H9 (cell line): ENCODE results near the gene PLCH1. TPM values are rescaled to one million over a fixed set of nuclear protein-coding genes. Genes with fewer than 3 reads are reported as not detected.

Experiments
- DNase-seq: peaks from one replicate; pipeline ENCODE4 v3.0.0-alpha.2; 2017
- H2AFZ ChIP-seq: one replicate; pipeline ENCODE4 v1.6.1; 2013; ENCODE audit warnings: mild to moderate bottlenecking, low read length, control low read depth, moderate library complexity
- H2AK5ac ChIP-seq: 2 replicates; pipeline ENCODE4 v1.6.1; 2013; ENCODE audit warnings: low read length, control low read depth, mixed read lengths; ENCODE audit not compliant: insufficient read length
- H2BK120ac ChIP-seq: one replicate; pipeline ENCODE4 v1.6.1; 2013; ENCODE audit warnings: low read depth, mild to moderate bottlenecking, low read length, control low read depth, inconsistent platforms; ENCODE audit not compliant: poor library complexity, severe bottlenecking
- H2BK12ac ChIP-seq: 2 replicates; pipeline ENCODE4 v1.6.1; 2013; ENCODE audit warnings: low read length, control low read depth, mixed read lengths, low read depth; ENCODE audit not compliant: insufficient read length
- H2BK15ac ChIP-seq: 2 replicates; pipeline ENCODE4 v1.6.1; 2013; ENCODE audit warnings: low read depth, low read length, control low read depth
- H2BK20ac ChIP-seq: one replicate; pipeline ENCODE4 v1.6.1; 2013; ENCODE audit warnings: low read depth, mild to moderate bottlenecking, low read length, control low read depth, inconsistent platforms; ENCODE audit not compliant: poor library complexity, severe bottlenecking
- H2BK5ac ChIP-seq: 2 replicates; pipeline ENCODE4 v1.6.1; 2013; ENCODE audit warnings: low read length, control low read depth, mixed read lengths; ENCODE audit not compliant: insufficient read length
- H3K14ac ChIP-seq: 2 replicates; pipeline ENCODE4 v1.6.1; 2013; ENCODE audit warnings: low read length, control low read depth; ENCODE audit not compliant: insufficient read depth
- H3K18ac ChIP-seq: 2 replicates; pipeline ENCODE4 v1.6.1; 2013; ENCODE audit warnings: low read depth, mild to moderate bottlenecking, mixed read lengths, low read length, control low read depth; ENCODE audit not compliant: insufficient read length
- H3K23ac ChIP-seq: 2 replicates; pipeline ENCODE4 v1.6.1; 2013; ENCODE audit warnings: low read length, control low read depth, mixed read lengths, low read depth; ENCODE audit not compliant: insufficient read length
- H3K23me2 ChIP-seq: 2 replicates; pipeline ENCODE4 v1.6.1; 2013; ENCODE audit warnings: low read depth, mild to moderate bottlenecking, mixed read lengths, low read length, control low read depth; ENCODE audit not compliant: insufficient read length, poor library complexity, severe bottlenecking
- H3K27ac ChIP-seq: 2 replicates; pipeline ENCODE4 v1.5.1; 2013; ENCODE audit warnings: low read length, control low read depth, mixed read lengths, low read depth; ENCODE audit not compliant: insufficient read length
- H3K27me3 ChIP-seq: 2 replicates; pipeline ENCODE4 v1.6.1; 2013; ENCODE audit warnings: low read length, control low read depth, inconsistent platforms; ENCODE audit not compliant: insufficient read depth
- H3K4ac ChIP-seq: 2 replicates; pipeline ENCODE4 v1.6.1; 2013; ENCODE audit warnings: low read depth, mild to moderate bottlenecking, control low read depth, inconsistent platforms, low read length, moderate library complexity
- H3K4me1 ChIP-seq: 2 replicates; pipeline ENCODE4 v1.6.1; 2013; ENCODE audit warnings: low read length, control low read depth, inconsistent platforms; ENCODE audit not compliant: insufficient read depth
- H3K4me2 ChIP-seq: 2 replicates; pipeline ENCODE4 v1.6.1; 2013; ENCODE audit warnings: low read length, control low read depth, mixed read lengths; ENCODE audit not compliant: insufficient read length, insufficient read depth
- H3K56ac ChIP-seq: 2 replicates; pipeline ENCODE4 v1.6.1; 2013; ENCODE audit warnings: low read depth, mild to moderate bottlenecking, mixed read lengths, low read length, control low read depth; ENCODE audit not compliant: insufficient read length
- H3K79me1 ChIP-seq: 2 replicates; pipeline ENCODE4 v1.6.1; 2013; ENCODE audit warnings: low read depth, mild to moderate bottlenecking, moderate library complexity, low read length, control low read depth, inconsistent platforms; ENCODE audit not compliant: insufficient read depth, poor library complexity, severe bottlenecking
- H3K79me2 ChIP-seq: 2 replicates; pipeline ENCODE4 v1.6.1; 2013; ENCODE audit warnings: low read length, control low read depth, inconsistent platforms; ENCODE audit not compliant: insufficient read depth
- H3K9ac ChIP-seq: 2 replicates; pipeline ENCODE4 v1.6.1; 2013; ENCODE audit warnings: low read length, control low read depth, mixed read lengths; ENCODE audit not compliant: insufficient read length; ENCODE audit errors: extremely low read depth
- H3K9me3 ChIP-seq: one replicate; pipeline ENCODE4 v1.6.1; 2013; ENCODE audit warnings: low read depth, low read length, inconsistent platforms; ENCODE audit not compliant: control insufficient read depth
- H3T11ph ChIP-seq: one replicate; pipeline ENCODE4 v1.6.1; 2013; ENCODE audit warnings: mild to moderate bottlenecking, low read length, control low read depth, inconsistent platforms
- H4K20me1 ChIP-seq: one replicate; pipeline ENCODE4 v1.6.1; 2013; ENCODE audit not compliant: control insufficient read depth, insufficient read length, insufficient read depth
- H4K5ac ChIP-seq: 2 replicates; pipeline ENCODE4 v1.6.1; 2013; ENCODE audit warnings: low read depth, mild to moderate bottlenecking, mixed read lengths, low read length, control low read depth; ENCODE audit not compliant: insufficient read length
- H4K8ac ChIP-seq: replicated peaks from 2 replicates; pipeline ENCODE4 v1.6.1; 2013; ENCODE audit warnings: low read length, control low read depth, mixed read lengths, low read depth; ENCODE audit not compliant: insufficient read length
- H4K91ac ChIP-seq: 2 replicates; pipeline ENCODE4 v1.6.1; 2013; ENCODE audit warnings: low read depth, mild to moderate bottlenecking, moderate library complexity, mixed read lengths, low read length, control low read depth; ENCODE audit not compliant: insufficient read length
- H3K27ac Mint-ChIP-seq, 3 experiments: 2 replicates in 2 of 3; 3 replicates in 1 of 3; pipeline ENCODE4 v1.8.0; 2020 to 2021; ENCODE audit warnings: mixed read lengths in 3 of 3, mild to moderate bottlenecking in 1 of 3, moderate library complexity in 1 of 3
- H3K27me3 Mint-ChIP-seq: 2 replicates; pipeline ENCODE4 v1.8.0; 2021; ENCODE audit warnings: low read depth, mild to moderate bottlenecking, moderate library complexity, mixed read lengths
- H3K36me3 Mint-ChIP-seq, 3 experiments: 2 replicates in 2 of 3; 3 replicates in 1 of 3; pipeline ENCODE4 v1.8.0; 2020 to 2021; ENCODE audit warnings: low read depth in 3 of 3, mixed read lengths in 3 of 3; ENCODE audit not compliant: insufficient read depth in 1 of 3
- H3K4me1 Mint-ChIP-seq, 2 experiments: 2 replicates each; pipeline ENCODE4 v1.8.0; 2020; ENCODE audit warnings: mixed read lengths in 2 of 2
- H3K4me3 Mint-ChIP-seq, 2 experiments: 2 replicates in 1 of 2; 3 replicates in 1 of 2; pipeline ENCODE4 v1.8.0; 2020 to 2021; ENCODE audit warnings: mild to moderate bottlenecking in 2 of 2, mixed read lengths in 2 of 2, moderate library complexity in 1 of 2
- H3K9me3 Mint-ChIP-seq, 2 experiments: 2 replicates in 1 of 2; 3 replicates in 1 of 2; pipeline ENCODE4 v1.8.0; 2020; ENCODE audit warnings: mild to moderate bottlenecking in 2 of 2, mixed read lengths in 2 of 2, moderate library complexity in 1 of 2
- WGBS: extraction: QIAGEN DNeasy Blood & Tissue Kit; methylation state at CpG from one replicate; pipeline ENCODE4 v1.1.7; 2013; ENCODE audit warnings: missing lambda C conversion rate, low lambda C conversion rate, mixed read lengths; ENCODE audit not compliant: insufficient read length; ENCODE audit errors: extremely low coverage; 5-methylcytosine and 5-hydroxymethylcytosine counted together
- total RNA-seq: library from RNA; stranded (reverse); gene quantifications from 2 replicates; pipeline ENCODE4 v1.2.1, GENCODE V29; 2021
- TF ChIP-seq, protein P1 (sequence below): fragments of 200-600 bp; sonication (generic); conservative IDR thresholded peaks from 3 replicates; pipeline ENCODE4 v1.8.0; 2021; ENCODE audit warnings: antibody characterized with exemption, mild to moderate bottlenecking

The PLCH1 gene
- total RNA-seq, 1 experiment from 2014 or later: 19.0 TPM

GRCh38 chr3:155327430-155327829, 417.4 kb downstream of the PLCH1 start:
- no peak overlapping the region for H4K91ac ChIP-seq
- no peak overlapping the region for H2BK20ac ChIP-seq
- H4K5ac ChIP-seq: no peak overlapping the region
- H3K4me1 ChIP-seq: no peaks in the 10 kb centered on the region
- H2AK5ac ChIP-seq: no peak overlapping the region
- no peaks in the 10 kb centered on the region for H3K79me1 ChIP-seq
- no peaks in the 10 kb centered on the region for H3K27me3 ChIP-seq
- no peak overlapping the region for H3K4me2 ChIP-seq
- H3K36me3 Mint-ChIP-seq: no peaks in the 10 kb centered on the region
- no peaks in the 10 kb centered on the region for H3K9me3 Mint-ChIP-seq
- no peak for DNase-seq
- H3K4me3 Mint-ChIP-seq: no peak overlapping the region
- H3K27me3 Mint-ChIP-seq: no peaks in the 10 kb centered on the region
- H3T11ph ChIP-seq: no peak overlapping the region
- H3K27ac Mint-ChIP-seq: no peak overlapping the region
- H3K14ac ChIP-seq: no peak overlapping the region
- no peak overlapping the region for H3K23ac ChIP-seq
- no peaks in the 10 kb centered on the region for H3K23me2 ChIP-seq
- no peaks in the 10 kb centered on the region for H4K20me1 ChIP-seq
- no peak overlapping the region for H3K9ac ChIP-seq
- no peak overlapping the region for H3K56ac ChIP-seq
- H3K4me1 Mint-ChIP-seq: peaks cover 6 to 7% of the 10 kb centered on the region in 2 experiments; a peak in 2 of 4 replicates
- WGBS: no CpG with 5 or more reads among the region's 1 CpG
- H3K4ac ChIP-seq: no peak overlapping the region
- no peak overlapping the region for H2BK15ac ChIP-seq
- no peak overlapping the region for H3K27ac ChIP-seq
- no peak overlapping the region for H2BK5ac ChIP-seq
- H2BK120ac ChIP-seq: no peak overlapping the region
- no peak overlapping the region for H4K8ac ChIP-seq
- no peak overlapping the region for H3K18ac ChIP-seq
- H3K9me3 ChIP-seq: no peaks in the 10 kb centered on the region
- H3K79me2 ChIP-seq: no peaks in the 10 kb centered on the region
- no peak overlapping the region for H2BK12ac ChIP-seq
- no peak overlapping the region for H2AFZ ChIP-seq
- TF ChIP-seq, protein P1, sequence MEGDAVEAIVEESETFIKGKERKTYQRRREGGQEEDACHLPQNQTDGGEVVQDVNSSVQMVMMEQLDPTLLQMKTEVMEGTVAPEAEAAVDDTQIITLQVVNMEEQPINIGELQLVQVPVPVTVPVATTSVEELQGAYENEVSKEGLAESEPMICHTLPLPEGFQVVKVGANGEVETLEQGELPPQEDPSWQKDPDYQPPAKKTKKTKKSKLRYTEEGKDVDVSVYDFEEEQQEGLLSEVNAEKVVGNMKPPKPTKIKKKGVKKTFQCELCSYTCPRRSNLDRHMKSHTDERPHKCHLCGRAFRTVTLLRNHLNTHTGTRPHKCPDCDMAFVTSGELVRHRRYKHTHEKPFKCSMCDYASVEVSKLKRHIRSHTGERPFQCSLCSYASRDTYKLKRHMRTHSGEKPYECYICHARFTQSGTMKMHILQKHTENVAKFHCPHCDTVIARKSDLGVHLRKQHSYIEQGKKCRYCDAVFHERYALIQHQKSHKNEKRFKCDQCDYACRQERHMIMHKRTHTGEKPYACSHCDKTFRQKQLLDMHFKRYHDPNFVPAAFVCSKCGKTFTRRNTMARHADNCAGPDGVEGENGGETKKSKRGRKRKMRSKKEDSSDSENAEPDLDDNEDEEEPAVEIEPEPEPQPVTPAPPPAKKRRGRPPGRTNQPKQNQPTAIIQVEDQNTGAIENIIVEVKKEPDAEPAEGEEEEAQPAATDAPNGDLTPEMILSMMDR: no peak
